H9 (cell line): ENCODE data around the gene DRICH1. TPM values are rescaled to one million over a fixed set of nuclear protein-coding genes. Genes with fewer than 3 reads are reported as not detected.

ENCODE experiments used
- DNase-seq: peaks from one replicate; pipeline ENCODE4 v3.0.0-alpha.2; 2017
- H2AFZ ChIP-seq: one replicate; pipeline ENCODE4 v1.6.1; 2013; ENCODE audit warnings: mild to moderate bottlenecking, low read length, control low read depth, moderate library complexity
- H2AK5ac ChIP-seq: 2 replicates; pipeline ENCODE4 v1.6.1; 2013; ENCODE audit warnings: low read length, control low read depth, mixed read lengths; ENCODE audit not compliant: insufficient read length
- H2BK120ac ChIP-seq: one replicate; pipeline ENCODE4 v1.6.1; 2013; ENCODE audit warnings: low read depth, mild to moderate bottlenecking, low read length, control low read depth, inconsistent platforms; ENCODE audit not compliant: poor library complexity, severe bottlenecking
- H2BK12ac ChIP-seq: 2 replicates; pipeline ENCODE4 v1.6.1; 2013; ENCODE audit warnings: low read length, control low read depth, mixed read lengths, low read depth; ENCODE audit not compliant: insufficient read length
- H2BK15ac ChIP-seq: 2 replicates; pipeline ENCODE4 v1.6.1; 2013; ENCODE audit warnings: low read depth, low read length, control low read depth
- H2BK20ac ChIP-seq: one replicate; pipeline ENCODE4 v1.6.1; 2013; ENCODE audit warnings: low read depth, mild to moderate bottlenecking, low read length, control low read depth, inconsistent platforms; ENCODE audit not compliant: poor library complexity, severe bottlenecking
- H2BK5ac ChIP-seq: 2 replicates; pipeline ENCODE4 v1.6.1; 2013; ENCODE audit warnings: low read length, control low read depth, mixed read lengths; ENCODE audit not compliant: insufficient read length
- H3K14ac ChIP-seq: 2 replicates; pipeline ENCODE4 v1.6.1; 2013; ENCODE audit warnings: low read length, control low read depth; ENCODE audit not compliant: insufficient read depth
- H3K18ac ChIP-seq: 2 replicates; pipeline ENCODE4 v1.6.1; 2013; ENCODE audit warnings: low read depth, mild to moderate bottlenecking, mixed read lengths, low read length, control low read depth; ENCODE audit not compliant: insufficient read length
- H3K23ac ChIP-seq: 2 replicates; pipeline ENCODE4 v1.6.1; 2013; ENCODE audit warnings: low read length, control low read depth, mixed read lengths, low read depth; ENCODE audit not compliant: insufficient read length
- H3K23me2 ChIP-seq: 2 replicates; pipeline ENCODE4 v1.6.1; 2013; ENCODE audit warnings: low read depth, mild to moderate bottlenecking, mixed read lengths, low read length, control low read depth; ENCODE audit not compliant: insufficient read length, poor library complexity, severe bottlenecking
- H3K27ac ChIP-seq: 2 replicates; pipeline ENCODE4 v1.5.1; 2013; ENCODE audit warnings: low read length, control low read depth, mixed read lengths, low read depth; ENCODE audit not compliant: insufficient read length
- H3K27me3 ChIP-seq: 2 replicates; pipeline ENCODE4 v1.6.1; 2013; ENCODE audit warnings: low read length, control low read depth, inconsistent platforms; ENCODE audit not compliant: insufficient read depth
- H3K4ac ChIP-seq: 2 replicates; pipeline ENCODE4 v1.6.1; 2013; ENCODE audit warnings: low read depth, mild to moderate bottlenecking, control low read depth, inconsistent platforms, low read length, moderate library complexity
- H3K4me1 ChIP-seq: 2 replicates; pipeline ENCODE4 v1.6.1; 2013; ENCODE audit warnings: low read length, control low read depth, inconsistent platforms; ENCODE audit not compliant: insufficient read depth
- H3K4me2 ChIP-seq: 2 replicates; pipeline ENCODE4 v1.6.1; 2013; ENCODE audit warnings: low read length, control low read depth, mixed read lengths; ENCODE audit not compliant: insufficient read length, insufficient read depth
- H3K56ac ChIP-seq: 2 replicates; pipeline ENCODE4 v1.6.1; 2013; ENCODE audit warnings: low read depth, mild to moderate bottlenecking, mixed read lengths, low read length, control low read depth; ENCODE audit not compliant: insufficient read length
- H3K79me1 ChIP-seq: 2 replicates; pipeline ENCODE4 v1.6.1; 2013; ENCODE audit warnings: low read depth, mild to moderate bottlenecking, moderate library complexity, low read length, control low read depth, inconsistent platforms; ENCODE audit not compliant: insufficient read depth, poor library complexity, severe bottlenecking
- H3K79me2 ChIP-seq: 2 replicates; pipeline ENCODE4 v1.6.1; 2013; ENCODE audit warnings: low read length, control low read depth, inconsistent platforms; ENCODE audit not compliant: insufficient read depth
- H3K9ac ChIP-seq: 2 replicates; pipeline ENCODE4 v1.6.1; 2013; ENCODE audit warnings: low read length, control low read depth, mixed read lengths; ENCODE audit not compliant: insufficient read length; ENCODE audit errors: extremely low read depth
- H3K9me3 ChIP-seq: one replicate; pipeline ENCODE4 v1.6.1; 2013; ENCODE audit warnings: low read depth, low read length, inconsistent platforms; ENCODE audit not compliant: control insufficient read depth
- H3T11ph ChIP-seq: one replicate; pipeline ENCODE4 v1.6.1; 2013; ENCODE audit warnings: mild to moderate bottlenecking, low read length, control low read depth, inconsistent platforms
- H4K20me1 ChIP-seq: one replicate; pipeline ENCODE4 v1.6.1; 2013; ENCODE audit not compliant: control insufficient read depth, insufficient read length, insufficient read depth
- H4K5ac ChIP-seq: 2 replicates; pipeline ENCODE4 v1.6.1; 2013; ENCODE audit warnings: low read depth, mild to moderate bottlenecking, mixed read lengths, low read length, control low read depth; ENCODE audit not compliant: insufficient read length
- H4K8ac ChIP-seq: replicated peaks from 2 replicates; pipeline ENCODE4 v1.6.1; 2013; ENCODE audit warnings: low read length, control low read depth, mixed read lengths, low read depth; ENCODE audit not compliant: insufficient read length
- H4K91ac ChIP-seq: 2 replicates; pipeline ENCODE4 v1.6.1; 2013; ENCODE audit warnings: low read depth, mild to moderate bottlenecking, moderate library complexity, mixed read lengths, low read length, control low read depth; ENCODE audit not compliant: insufficient read length
- H3K27ac Mint-ChIP-seq, 3 experiments: 2 replicates in 2 of 3; 3 replicates in 1 of 3; pipeline ENCODE4 v1.8.0; 2020 to 2021; ENCODE audit warnings: mixed read lengths in 3 of 3, mild to moderate bottlenecking in 1 of 3, moderate library complexity in 1 of 3
- H3K27me3 Mint-ChIP-seq: 2 replicates; pipeline ENCODE4 v1.8.0; 2021; ENCODE audit warnings: low read depth, mild to moderate bottlenecking, moderate library complexity, mixed read lengths
- H3K36me3 Mint-ChIP-seq, 3 experiments: 2 replicates in 2 of 3; 3 replicates in 1 of 3; pipeline ENCODE4 v1.8.0; 2020 to 2021; ENCODE audit warnings: low read depth in 3 of 3, mixed read lengths in 3 of 3; ENCODE audit not compliant: insufficient read depth in 1 of 3
- H3K4me1 Mint-ChIP-seq, 2 experiments: 2 replicates each; pipeline ENCODE4 v1.8.0; 2020; ENCODE audit warnings: mixed read lengths in 2 of 2
- H3K4me3 Mint-ChIP-seq, 2 experiments: 2 replicates in 1 of 2; 3 replicates in 1 of 2; pipeline ENCODE4 v1.8.0; 2020 to 2021; ENCODE audit warnings: mild to moderate bottlenecking in 2 of 2, mixed read lengths in 2 of 2, moderate library complexity in 1 of 2
- H3K9me3 Mint-ChIP-seq, 2 experiments: 2 replicates in 1 of 2; 3 replicates in 1 of 2; pipeline ENCODE4 v1.8.0; 2020; ENCODE audit warnings: mild to moderate bottlenecking in 2 of 2, mixed read lengths in 2 of 2, moderate library complexity in 1 of 2
- CTCF ChIP-seq: fragments of 200-600 bp; sonication (generic); conservative IDR thresholded peaks from 3 replicates; pipeline ENCODE4 v1.8.0; 2021; ENCODE audit warnings: antibody characterized with exemption, mild to moderate bottlenecking
- WGBS: extraction: QIAGEN DNeasy Blood & Tissue Kit; methylation state at CpG from one replicate; pipeline ENCODE4 v1.1.7; 2013; ENCODE audit warnings: missing lambda C conversion rate, low lambda C conversion rate, mixed read lengths; ENCODE audit not compliant: insufficient read length; ENCODE audit errors: extremely low coverage; 5-methylcytosine and 5-hydroxymethylcytosine counted together
- total RNA-seq: library from RNA; stranded (reverse); gene quantifications from 2 replicates; pipeline ENCODE4 v1.2.1, GENCODE V29; 2021

DRICH1 gene
- total RNA-seq, 1 experiment from 2014 or later = not detected

- no CpG with 5 or more reads among the region's 12 CpGs for WGBS
- Histone ChIP-seq H3K18ac (no peak within 1 kb of the TSS), H4K91ac (no peak within 1 kb of the TSS), H3K23me2 (no peaks in the 10 kb centered on the region), H3K14ac (no peak within 1 kb of the TSS; the same call in 1 of the 2 replicates), H2BK5ac (no peak within 1 kb of the TSS), H3K27me3 (no peaks in the 10 kb centered on the region), H3K79me2 (no peaks in the 10 kb centered on the region), H3K9ac (no peak within 1 kb of the TSS), H2BK12ac (no peak within 1 kb of the TSS), H2BK20ac (no peak within 1 kb of the TSS), H3K27ac (no peak within 1 kb of the TSS), H4K20me1 (no peaks in the 10 kb centered on the region), H4K5ac (no peak within 1 kb of the TSS), H4K8ac (no peak within 1 kb of the TSS), H2BK120ac (no peak within 1 kb of the TSS), H2BK15ac (no peak within 1 kb of the TSS), H3K79me1 (no peaks in the 10 kb centered on the region), H3K4ac (no peak within 1 kb of the TSS), H3K23ac (no peak within 1 kb of the TSS), H3K9me3 (no peaks in the 10 kb centered on the region), H3K4me2 (no peak within 1 kb of the TSS), H3K4me1 (no peaks in the 10 kb centered on the region), H3K56ac (no peak within 1 kb of the TSS), H2AFZ (no peak within 1 kb of the TSS), H3T11ph (no peak within 1 kb of the TSS), H2AK5ac (no peak within 1 kb of the TSS)
- H3K9me3 Mint-ChIP-seq = no peaks in the 10 kb centered on the region
- H3K27me3 Mint-ChIP-seq = peaks cover 48% of the 10 kb centered on the region
- H3K4me1 Mint-ChIP-seq = no peaks in the 10 kb centered on the region
- no peak for TF ChIP-seq CTCF
- no peaks in the 10 kb centered on the region for H3K36me3 Mint-ChIP-seq
- H3K27ac Mint-ChIP-seq = no peak within 1 kb of the TSS
- H3K4me3 Mint-ChIP-seq = no peak within 1 kb of the TSS
- no peak for DNase-seq
These were observed 52.1 kb downstream of the DRICH1 start, which contains the start of gene IGLL1 for GRCh38 chr22:23579870-23580575. IGLL1 (minus strand) TSS chr22:23580290; CDS start chr22:23580190, 100 bp downstream.
